Ascending aorta (tissue), 2 donors: ENCODE results near the gene FARP2. TPM values are rescaled to one million over a fixed set of nuclear protein-coding genes. Genes with fewer than 3 reads are reported as not detected.

ENCODE experiments used
- DNase-seq, 2 donors: peaks; one replicate each; pipeline ENCODE4 v3.0.0-alpha.2; 2019; ENCODE audit warnings: low spot score in 2 of 2
- H3K27ac ChIP-seq, 2 donors: fragments of 200-600 bp; sonication (generic); one replicate each; pipeline ENCODE4 v1.5.1; 2016 to 2017; ENCODE audit warnings: mild to moderate bottlenecking in 1 of 2
- H3K27me3 ChIP-seq: fragments of 200-600 bp; sonication (generic); one replicate; pipeline ENCODE4 v1.5.1; 2017
- H3K36me3 ChIP-seq, 2 donors: fragments of 200-600 bp; sonication (generic); one replicate each; pipeline ENCODE4 v1.5.1; 2016
- H3K4me1 ChIP-seq, 2 donors: fragments of 200-600 bp; sonication (generic); one replicate each; pipeline ENCODE4 v1.5.1; 2016 to 2017; ENCODE audit warnings: mild to moderate bottlenecking in 1 of 2
- H3K4me3 ChIP-seq, 2 donors: fragments of 200-600 bp; sonication (generic); one replicate each; pipeline ENCODE4 v1.5.1; 2016 to 2017; ENCODE audit warnings: mild to moderate bottlenecking in 1 of 2
- H3K9me3 ChIP-seq, 2 donors: fragments of 200-600 bp; sonication (generic); one replicate each; pipeline ENCODE4 v1.5.1; 2016
- CTCF ChIP-seq, 3 experiments: fragments of 200-600 bp in 2 of 3; fragments of 450-650 bp in 1 of 3; sonication (generic) in 2 of 3; IDR thresholded peaks; one replicate each; pipeline ENCODE4 v1.5.1; 2016 to 2019; ENCODE audit warnings: antibody characterized with exemption in 3 of 3, mild to moderate bottlenecking in 1 of 3, moderate library complexity in 1 of 3
- intact Hi-C: fragments of 100-400 bp; cut with DNase I; formaldehyde crosslinking; loops from one replicate; pipeline ENCODE4 v1.15.1; 2023
- total RNA-seq: library from RNA; depleted of rRNA; stranded (reverse); fragments of >200 nt; gene quantifications from one replicate; pipeline ENCODE4 v1.1.0, GENCODE V29; 2016

The FARP2 gene
- total RNA-seq, 1 donor from 2014 or later = 19.6 TPM

- Histone ChIP-seq H3K4me3 (peak overlapping the region; percentile 88 to 95), H3K27me3 (no peaks in the 10 kb centered on the region), H3K9me3 (no peaks in the 10 kb centered on the region), H3K36me3 (no peaks in the 10 kb centered on the region), H3K4me1 (peaks cover 6 to 26% of the 10 kb centered on the region in 2 donors), H3K27ac (peak overlapping the region; percentile 76 to 88)
- intact Hi-C loops = loop anchor here (1.0 to 10.0 kb wide), 9 partner anchors 51 to 943 kb away; partner anchors contain the start of genes ATG4B, BOK, DTYMK and DUSP28
- DNase-seq = no peak
- TF ChIP-seq CTCF (IDR thresholded peaks at IDR 0.05) = peak in 2 of 3 experiments; percentile 27 to 35
Observed at GRCh38 chr2:241507430-241508239, 151.6 kb downstream of the FARP2 start.

DNA sequence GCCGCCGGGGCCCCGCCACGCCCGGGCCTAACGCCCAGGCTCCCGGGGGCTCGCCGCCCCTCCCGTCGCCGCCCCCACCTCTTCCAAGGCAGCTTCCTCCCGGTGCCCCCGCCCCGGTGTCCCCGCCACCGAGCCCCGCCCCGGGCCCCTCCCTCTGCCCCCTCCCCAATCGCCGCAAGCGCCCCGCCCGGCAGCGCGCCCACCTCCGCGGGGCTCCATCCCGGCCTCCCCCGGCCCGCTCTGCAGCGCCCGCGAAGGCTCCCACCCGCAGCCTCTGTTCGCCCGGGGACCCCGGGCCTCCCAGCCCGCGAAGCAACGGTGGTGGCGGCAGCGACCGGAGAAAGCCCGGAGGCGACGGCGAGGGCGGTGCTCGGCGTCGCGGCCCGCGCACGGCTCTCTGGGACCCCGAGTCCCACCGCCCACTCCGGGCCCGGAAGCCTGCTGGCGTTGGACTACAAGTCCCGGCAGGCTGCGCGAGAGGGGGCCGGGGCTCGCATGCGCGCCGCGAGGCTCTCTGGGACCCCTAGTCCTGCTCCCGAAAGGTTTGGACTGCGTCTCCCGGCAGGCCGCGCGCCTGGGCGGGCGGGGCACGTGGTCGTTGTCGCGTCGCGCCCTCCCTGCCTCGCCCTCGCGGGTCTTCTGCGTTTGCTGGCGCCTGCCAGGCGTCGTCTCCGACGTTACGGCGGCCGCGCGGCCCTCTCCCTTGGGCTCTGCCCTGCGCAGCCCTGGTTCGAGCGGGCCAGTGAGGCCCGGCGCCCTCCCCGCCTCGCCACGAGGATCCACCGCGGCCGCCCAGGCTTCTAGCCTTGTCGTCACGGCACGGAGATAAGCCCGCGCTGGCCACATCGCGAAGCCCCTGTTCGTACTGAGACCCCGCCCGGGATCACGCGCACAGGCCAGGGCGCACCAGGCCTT lies 152.4 kb downstream of the FARP2 start, which contains the start of gene STK25:
TSS of gene STK25 (minus strand) at position 345 of the 915 bp plus-strand sequence. CDS start 549 bp downstream, outside the sequence.
- no peak for TF ChIP-seq CTCF (IDR thresholded peaks at IDR 0.05)
- intact Hi-C loops = loop anchor here (1.0 to 10.0 kb wide), 9 partner anchors 50 to 944 kb away; partner anchors contain the start of genes ATG4B, BOK, DTYMK and DUSP28
- DNase-seq = peak; percentile 91 to 98
- peak within 1 kb of the TSS; percentile 76 to 88 for H3K27ac ChIP-seq
- peaks cover 6 to 26% of the 10 kb centered on the region in 2 donors for H3K4me1 ChIP-seq
- H3K27me3 ChIP-seq = no peaks in the 10 kb centered on the region
- H3K4me3 ChIP-seq = peak within 1 kb of the TSS; percentile 88 to 95
- no peaks in the 10 kb centered on the region for H3K36me3 ChIP-seq
- no peaks in the 10 kb centered on the region for H3K9me3 ChIP-seq

GRCh38 chr2:241509155-241509784 lies 153.2 kb downstream of the FARP2 start:
- Histone ChIP-seq H3K4me1 (peaks cover 6 to 26% of the 10 kb centered on the region in 2 donors), H3K9me3 (no peaks in the 10 kb centered on the region), H3K4me3 (peak overlapping the region; percentile 88 to 95), H3K27me3 (no peaks in the 10 kb centered on the region), H3K36me3 (no peaks in the 10 kb centered on the region), H3K27ac (peak overlapping the region; percentile 64 to 76)
- no peak for DNase-seq
- no peak for TF ChIP-seq CTCF (IDR thresholded peaks at IDR 0.05)
- intact Hi-C loops = loop anchor here (2.0 to 10.0 kb wide), 7 partner anchors 50 to 944 kb away; partner anchors contain the start of genes BOK, DTYMK, DUSP28 and FARP2

- DNase-seq = no peak
- Histone ChIP-seq H3K4me3 (no peak overlapping the region), H3K4me1 (peaks cover 4 to 20% of the 10 kb centered on the region in 2 donors), H3K36me3 (no peaks in the 10 kb centered on the region), H3K9me3 (no peaks in the 10 kb centered on the region), H3K27ac (no peak overlapping the region), H3K27me3 (no peaks in the 10 kb centered on the region)
- intact Hi-C loops = no loop called here
- TF ChIP-seq CTCF (IDR thresholded peaks at IDR 0.05) = no peak
Observed at GRCh38 chr2:241511091-241511741, 155.1 kb downstream of the FARP2 start.
